H1 (cell line): Measurements from ENCODE around the gene IGF1. TPM values are rescaled to one million over a fixed set of nuclear protein-coding genes. Genes with fewer than 3 reads are reported as not detected.
A peak's percentile ranks its signal among the peaks of the same experiment; 100 is the strongest.

ENCODE experiments used
- CTCF ChIA-PET: fragments of 300-600 bp; sonication (Branson Sonifier 250); formaldehyde crosslinking; loops from one replicate; lab custom pipeline; 2021; ENCODE audit not compliant: partially characterized antibody; lab: Charles Lee
- POLR2A ChIA-PET: fragments of 300-600 bp; sonication (Branson Sonifier 250); formaldehyde crosslinking; loops from one replicate; lab custom pipeline; 2021; ENCODE audit warnings: inconsistent platforms; ENCODE audit not compliant: partially characterized antibody; lab: Charles Lee
- DNase-seq, 2 experiments: peaks; one replicate each; pipeline versions ENCODE4 v3.0.0 to v3.0.0-alpha.2; 2010 to 2022; ENCODE audit warnings: low spot score in 2 of 2, low read depth in 1 of 2, mixed read lengths in 1 of 2
- FAIRE-seq: peaks from 2 replicates; lab custom pipeline; 2011; peaks lifted over from hg19 to GRCh38; lab: Jason Lieb, UNC
- H2AFZ ChIP-seq: 2 replicates; pipeline ENCODE4 v1.8.1; 2012; ENCODE audit warnings: low read length, inconsistent platforms
- H2AK5ac ChIP-seq: 2 replicates; pipeline ENCODE4 v1.6.1; 2013; ENCODE audit warnings: low read depth, low read length
- H2BK120ac ChIP-seq: replicated peaks from 2 replicates; pipeline ENCODE3; 2013; ENCODE audit warnings: low read depth, low read length, inconsistent platforms
- H2BK12ac ChIP-seq: 2 replicates; pipeline ENCODE4 v1.6.1; 2013; ENCODE audit warnings: low read depth, low read length
- H2BK15ac ChIP-seq: 2 replicates; pipeline ENCODE4 v1.6.1; 2013; ENCODE audit warnings: low read length
- H2BK20ac ChIP-seq: 2 replicates; pipeline ENCODE4 v1.6.1; 2013; ENCODE audit warnings: low read length
- H2BK5ac ChIP-seq: 2 replicates; pipeline ENCODE4 v1.6.1; 2013; ENCODE audit warnings: low read depth, low read length
- H3K14ac ChIP-seq: 2 replicates; pipeline ENCODE4 v1.6.1; 2013; ENCODE audit warnings: inconsistent platforms; ENCODE audit not compliant: insufficient read length
- H3K18ac ChIP-seq: 2 replicates; pipeline ENCODE4 v1.6.1; 2013; ENCODE audit warnings: low read length; ENCODE audit errors: extremely low read depth
- H3K23ac ChIP-seq: 2 replicates; pipeline ENCODE4 v1.6.1; 2013; ENCODE audit warnings: inconsistent platforms; ENCODE audit not compliant: insufficient read length
- H3K23me2 ChIP-seq: 2 replicates; pipeline ENCODE4 v1.6.1; 2013; ENCODE audit warnings: low read depth, low read length
- H3K27ac ChIP-seq: 2 replicates; pipeline ENCODE4 v1.6.1; 2011; ENCODE audit warnings: low read depth, low read length, inconsistent platforms
- H3K27me3 ChIP-seq, 4 experiments: replicated peaks in 1 of 4; 1 replicate in 1 of 4; 2 replicates in 3 of 4; pipeline versions ENCODE4 v1.6.1 to v1.8.1; 2011 to 2013; ENCODE audit warnings: low read length in 3 of 4, mild to moderate bottlenecking in 3 of 4, inconsistent platforms in 2 of 4, mixed read lengths in 2 of 4, moderate library complexity in 1 of 4; ENCODE audit not compliant: control insufficient read depth in 3 of 4, insufficient read depth in 3 of 4; ENCODE audit errors: extremely low read depth in 1 of 4
- H3K36me3 ChIP-seq, 4 experiments: 2 replicates each; pipeline versions ENCODE4 v1.6.1 to v1.8.1; 2011 to 2013; ENCODE audit warnings: mild to moderate bottlenecking in 4 of 4, low read length in 3 of 4, moderate library complexity in 2 of 4, control low read depth in 1 of 4, inconsistent platforms in 1 of 4; ENCODE audit not compliant: insufficient read depth in 4 of 4, control insufficient read depth in 2 of 4
- H3K4ac ChIP-seq: replicated peaks from 2 replicates; pipeline ENCODE3; 2013; ENCODE audit warnings: low read length, low read depth, mixed read lengths, inconsistent platforms; ENCODE audit not compliant: insufficient read length
- H3K4me1 ChIP-seq, 4 experiments: replicated peaks in 1 of 4; 1 replicate in 1 of 4; 2 replicates in 3 of 4; pipeline versions ENCODE4 v1.6.1 to v1.8.1; 2011 to 2013; ENCODE audit warnings: low read length in 3 of 4, inconsistent platforms in 2 of 4, mixed read lengths in 1 of 4; ENCODE audit not compliant: insufficient read depth in 4 of 4, control insufficient read depth in 3 of 4
- H3K4me2 ChIP-seq, 2 experiments: 2 replicates each; pipeline versions ENCODE4 v1.6.1 to v1.8.1; 2011 to 2013; ENCODE audit warnings: low read depth in 2 of 2, low read length in 2 of 2, control low read depth in 1 of 2, inconsistent platforms in 1 of 2, mild to moderate bottlenecking in 1 of 2; ENCODE audit not compliant: insufficient read depth in 1 of 2
- H3K4me3 ChIP-seq, 4 experiments: fragments of 200-600, 300-600 bp in 1 of 4; sonication (generic), shearing (Covaris generic), sonication (Bioruptor Twin) in 1 of 4; 2 replicates each; pipeline versions ENCODE4 v1.5.1 to v1.8.1; 2011 to 2016; ENCODE audit warnings: low read length in 4 of 4, low read depth in 3 of 4, control low read depth in 2 of 4, inconsistent platforms in 2 of 4, mild to moderate bottlenecking in 2 of 4, mixed read lengths in 1 of 4, moderate library complexity in 1 of 4; ENCODE audit not compliant: insufficient read depth in 2 of 4; ENCODE audit errors: extremely low read depth in 1 of 4
- H3K56ac ChIP-seq: replicated peaks from 2 replicates; pipeline ENCODE3; 2013; ENCODE audit warnings: low read depth, mild to moderate bottlenecking, mixed read lengths, low read length, inconsistent platforms; ENCODE audit not compliant: insufficient read length
- H3K79me1 ChIP-seq: 2 replicates; pipeline ENCODE4 v1.6.1; 2013; ENCODE audit warnings: low read depth, low read length, control low read depth
- H3K79me2 ChIP-seq, 2 experiments: 2 replicates each; pipeline versions ENCODE4 v1.6.1 to v1.8.1; 2012 to 2013; ENCODE audit warnings: low read length in 2 of 2, mild to moderate bottlenecking in 2 of 2, inconsistent platforms in 1 of 2; ENCODE audit not compliant: insufficient read depth in 2 of 2, control insufficient read depth in 1 of 2
- H3K9ac ChIP-seq, 4 experiments: replicated peaks in 1 of 4; 1 replicate in 1 of 4; 2 replicates in 3 of 4; pipeline versions ENCODE4 v1.6.1 to v1.8.1; 2011 to 2013; ENCODE audit warnings: low read depth in 3 of 4, low read length in 3 of 4, control low read depth in 2 of 4, mild to moderate bottlenecking in 2 of 4, moderate library complexity in 2 of 4, inconsistent platforms in 1 of 4; ENCODE audit errors: extremely low read depth in 1 of 4
- H3K9me3 ChIP-seq, 2 experiments: 2 replicates each; pipeline versions ENCODE4 v1.6.1 to v1.8.1; 2012 to 2013; ENCODE audit warnings: mild to moderate bottlenecking in 2 of 2, moderate library complexity in 2 of 2, control low read depth in 1 of 2, inconsistent platforms in 1 of 2, low read depth in 1 of 2, low read length in 1 of 2, mixed read lengths in 1 of 2; ENCODE audit not compliant: insufficient read depth in 2 of 2
- H4K20me1 ChIP-seq, 2 experiments: replicated peaks in 1 of 2; 2 replicates each; pipeline versions ENCODE3 to v1.8.1; 2011 to 2013; ENCODE audit warnings: inconsistent platforms in 2 of 2, low read length in 2 of 2, mild to moderate bottlenecking in 1 of 2; ENCODE audit not compliant: insufficient read depth in 2 of 2, control insufficient read depth in 1 of 2
- H4K5ac ChIP-seq: 2 replicates; pipeline ENCODE4 v1.6.1; 2013; ENCODE audit warnings: low read length, low read depth, mixed read lengths, inconsistent platforms; ENCODE audit not compliant: insufficient read length
- H4K8ac ChIP-seq: 2 replicates; pipeline ENCODE4 v1.8.0; 2013; ENCODE audit warnings: mild to moderate bottlenecking, moderate library complexity, low read length, inconsistent platforms; ENCODE audit not compliant: insufficient read depth; ENCODE audit errors: extremely low read depth
- H4K91ac ChIP-seq: replicated peaks from 2 replicates; pipeline ENCODE3; 2013; ENCODE audit warnings: low read length, mixed read lengths, inconsistent platforms; ENCODE audit not compliant: insufficient read length
- JUND ChIP-seq: IDR thresholded peaks from 2 replicates; pipeline ENCODE4 v1.6.1; 2011; ENCODE audit warnings: mild to moderate bottlenecking, improper control_type of control experiment, low read length
- MAFK ChIP-seq: IDR thresholded peaks from 2 replicates; pipeline ENCODE4 v1.6.1; 2012; ENCODE audit warnings: low read depth, mild to moderate bottlenecking, improper control_type of control experiment, low read length
- TCF12 ChIP-seq: IDR thresholded peaks from 2 replicates; pipeline ENCODE4 v1.6.1; 2011; ENCODE audit warnings: low read depth, mild to moderate bottlenecking, low read length
- USF2 ChIP-seq: IDR thresholded peaks from 2 replicates; pipeline ENCODE4 v1.6.1; 2011; ENCODE audit warnings: low read length, improper control_type of control experiment
- WGBS, 2 experiments: shearing (Covaris generic) in 1 of 2; methylation state at CpG; one replicate each; pipeline versions ENCODE4 v1.1.6 to v1.1.7; 2013 to 2015; ENCODE audit warnings: low lambda C conversion rate in 2 of 2, mixed read lengths in 2 of 2, inconsistent platforms in 1 of 2, low coverage in 1 of 2, missing lambda C conversion rate in 1 of 2; ENCODE audit not compliant: insufficient replicate concordance in 2 of 2, insufficient coverage in 1 of 2, insufficient read length in 1 of 2; ENCODE audit errors: extremely low coverage in 1 of 2, missing lambda C conversion rate in 1 of 2; 5-methylcytosine and 5-hydroxymethylcytosine counted together
- polyA plus RNA-seq, 7 experiments: library from polyadenylated mRNA; depleted of rRNA in 3 of 7; stranded (reverse) in 5 of 7; unstranded in 2 of 7; fragments of >200 nt in 5 of 7; fragments of 200-250 nt in 2 of 7; gene quantifications; 1 replicate in 5 of 7; 2 replicates in 1 of 7; 4 replicates in 1 of 7; pipeline versions ENCODE4 v1.2.1 to v1.2.3, GENCODE V29; 2011 to 2013; ENCODE audit warnings: missing spikeins in 2 of 7, mixed read lengths in 2 of 7
- total RNA-seq: library from RNA; stranded (reverse); fragmentation: NEBNext Ultra II Directional; extraction: Animal tissue kit (Norgen Biotek cat#: 25700); gene quantifications from 2 replicates; pipeline ENCODE4 v1.2.1, GENCODE V29; 2021

IGF1 gene
- total and polyA plus RNA-seq, 2 of the 8 experiments (the other 6 are each of a cell fraction or from before 2014, with no cell fraction given): not detected

GRCh38 chr12:102479099-102479885 is 1.1 kb downstream of the IGF1 start:
- Histone ChIP-seq H3K56ac (no peak overlapping the region), H4K91ac (no peak overlapping the region), H3K36me3 (no peaks in the 10 kb centered on the region), H3K18ac (no peak overlapping the region), H4K5ac (no peak overlapping the region), H3K23me2 (no peaks in the 10 kb centered on the region), H3K4me2 (0 out of 4 replicates have a peak overlapping the region, but pooled peaks of 1 of the 2 experiments have one; percentile 21), H2AFZ (no peak overlapping the region), H3K23ac (no peak overlapping the region), H3K4me3 (no peak overlapping the region), H2BK12ac (no peak overlapping the region), H4K20me1 (no peaks in the 10 kb centered on the region), H2BK20ac (no peak overlapping the region), H3K4ac (no peak overlapping the region), H3K79me1 (no peaks in the 10 kb centered on the region), H3K14ac (no peak overlapping the region), H3K27me3 (no peaks in the 10 kb centered on the region), H2BK120ac (no peak overlapping the region), H3K9me3 (no peaks in the 10 kb centered on the region), H3K9ac (no peak overlapping the region), H2BK5ac (no peak overlapping the region), H4K8ac (no peak overlapping the region), H2BK15ac (no peak overlapping the region), H3K79me2 (no peaks in the 10 kb centered on the region), H3K4me1 (peaks cover 6 to 12% (median 8%) of the 10 kb centered on the region in 4 experiments; a peak in 5 of 7 replicates), H2AK5ac (no peak overlapping the region), H3K27ac (no peak overlapping the region)
- TF ChIP-seq MAFK (peak; percentile 70; the same call in 1 of the 2 replicates), JUND (peak; percentile 26; the same call in 1 of the 2 replicates), USF2 (no peak), TCF12 (no peak)
- POLR2A ChIA-PET: no interaction called here
- CTCF ChIA-PET: interaction anchor here (1.0 to 1.5 kb wide), 4 partner anchors 179 to 899 kb away, joined by 3 to 8 read pairs (median 4); no protein-coding TSS in a partner anchor
- DNase-seq (no peak), FAIRE-seq (no peak)
- 86% methylated on average over 11 of the region's 11 CpGs; no CpG with 5 or more reads in 1 of the 2 experiments for WGBS, 2 experiments
